IMR-90 (cell line): Measurements from ENCODE around the gene ABL2. TPM values are rescaled to one million over a fixed set of nuclear protein-coding genes. Genes with fewer than 3 reads are reported as not detected.

Source experiments
- ATAC-seq: fragments of 200-7000 bp; cut with Tn5 transposase; 2 replicates; pipeline ENCODE4 v1.9.1; 2020; ENCODE audit warnings: low read depth, mild to moderate bottlenecking, moderate library complexity
- BruUV-seq: library from RNA; stranded (reverse); fragments of 400-500 nt; replicated peaks from 2 replicates; lab custom pipeline; 2021; lab: Mats Ljungman, UMichigan
- CTCF ChIA-PET: fragments of 300-600 bp; formaldehyde crosslinking; extraction: SDS; loops from one replicate; lab custom pipeline; 2021; ENCODE audit warnings: antibody characterized with exemption; lab: Yijun Ruan, JAX
- POLR2A ChIA-PET: fragments of 300-600 bp; sonication (Branson Sonifier 250); formaldehyde crosslinking; loops from one replicate; lab custom pipeline; 2022; ENCODE audit warnings: antibody characterized with exemption; ENCODE audit not compliant: unreplicated experiment; lab: Charles Lee
- DNase-seq: peaks from one replicate; pipeline ENCODE4 v3.0.0; 2013
- H2AFZ ChIP-seq: replicated peaks from 2 replicates; pipeline ENCODE3; 2013; ENCODE audit warnings: low read length, mild to moderate bottlenecking; ENCODE audit not compliant: poor library complexity
- H2AK5ac ChIP-seq: 2 replicates; pipeline ENCODE4 v1.6.1; 2013; ENCODE audit warnings: low read depth, low read length, inconsistent platforms
- H2AK9ac ChIP-seq: replicated peaks from 2 replicates; pipeline ENCODE3; 2013; ENCODE audit warnings: mild to moderate bottlenecking, low read depth, low read length, moderate library complexity; ENCODE audit not compliant: poor library complexity
- H2BK120ac ChIP-seq: 2 replicates; pipeline ENCODE4 v1.6.1; 2013; ENCODE audit warnings: low read depth, low read length, inconsistent platforms
- H2BK15ac ChIP-seq: 3 replicates; pipeline ENCODE4 v1.6.1; 2013; ENCODE audit warnings: low read depth, low read length, inconsistent platforms
- H2BK20ac ChIP-seq: 2 replicates; pipeline ENCODE4 v1.6.1; 2013; ENCODE audit warnings: low read depth, mild to moderate bottlenecking, inconsistent platforms, low read length, moderate library complexity
- H2BK5ac ChIP-seq: 2 replicates; pipeline ENCODE4 v1.6.1; 2013; ENCODE audit warnings: mild to moderate bottlenecking, low read depth, low read length, inconsistent platforms; ENCODE audit not compliant: poor library complexity, severe bottlenecking
- H3K14ac ChIP-seq: replicated peaks from 2 replicates; pipeline ENCODE4 v1.6.1; 2013; ENCODE audit warnings: low read depth, low read length, inconsistent platforms
- H3K18ac ChIP-seq: 2 replicates; pipeline ENCODE4 v1.6.1; 2013; ENCODE audit warnings: low read depth, low read length, control low read depth
- H3K23ac ChIP-seq: 2 replicates; pipeline ENCODE4 v1.6.1; 2013; ENCODE audit warnings: low read depth, low read length, inconsistent platforms
- H3K27ac ChIP-seq: 2 replicates; pipeline ENCODE4 v1.5.1; 2013; ENCODE audit warnings: mild to moderate bottlenecking, control low read depth, low read length; ENCODE audit not compliant: insufficient read depth
- H3K27me3 ChIP-seq: 2 replicates; pipeline ENCODE4 v1.6.1; 2013; ENCODE audit warnings: low read length; ENCODE audit not compliant: control insufficient read depth, insufficient read depth
- H3K36me3 ChIP-seq: 2 replicates; pipeline ENCODE4 v1.6.1; 2013; ENCODE audit warnings: low read length, mixed read lengths; ENCODE audit not compliant: control insufficient read depth, insufficient read depth
- H3K4ac ChIP-seq: 2 replicates; pipeline ENCODE4 v1.6.1; 2013; ENCODE audit warnings: low read depth, low read length, inconsistent platforms
- H3K4me1 ChIP-seq: 2 replicates; pipeline ENCODE4 v1.6.1; 2013; ENCODE audit warnings: low read length, mixed read lengths; ENCODE audit not compliant: control insufficient read depth, insufficient read depth
- H3K4me2 ChIP-seq: 2 replicates; pipeline ENCODE4 v1.6.1; 2013; ENCODE audit warnings: low read depth, mild to moderate bottlenecking, control low read depth, low read length, moderate library complexity
- H3K4me3 ChIP-seq: 2 replicates; pipeline ENCODE4 v1.5.1; 2013; ENCODE audit warnings: low read depth, mild to moderate bottlenecking, control low read depth, low read length, moderate library complexity; ENCODE audit not compliant: insufficient read depth
- H3K56ac ChIP-seq: 2 replicates; pipeline ENCODE4 v1.6.1; 2013; ENCODE audit warnings: low read length, inconsistent platforms; ENCODE audit not compliant: insufficient read depth; ENCODE audit errors: extremely low read depth
- H3K79me1 ChIP-seq, 2 experiments: 2 replicates each; pipeline ENCODE4 v1.6.1; 2013; ENCODE audit warnings: low read length in 2 of 2, inconsistent platforms in 1 of 2, low read depth in 1 of 2
- H3K9ac ChIP-seq: 2 replicates; pipeline ENCODE4 v1.6.1; 2013; ENCODE audit warnings: low read depth, low read length, control low read depth
- H3K9me1 ChIP-seq: 2 replicates; pipeline ENCODE4 v1.6.1; 2013; ENCODE audit warnings: low read length, inconsistent platforms; ENCODE audit not compliant: insufficient read depth
- H3K9me3 ChIP-seq: 2 replicates; pipeline ENCODE4 v1.6.1; 2013; ENCODE audit warnings: low read length; ENCODE audit not compliant: control insufficient read depth, insufficient read depth
- H4K20me1 ChIP-seq: 2 replicates; pipeline ENCODE4 v1.6.1; 2013; ENCODE audit warnings: low read length, inconsistent platforms; ENCODE audit not compliant: insufficient read depth
- H4K5ac ChIP-seq: 2 replicates; pipeline ENCODE4 v1.6.1; 2013; ENCODE audit warnings: mild to moderate bottlenecking, low read depth, low read length, control low read depth
- H4K8ac ChIP-seq, 2 experiments: 2 replicates each; pipeline ENCODE4 v1.6.1; 2013; ENCODE audit warnings: low read depth in 2 of 2, low read length in 2 of 2, control low read depth in 1 of 2, inconsistent platforms in 1 of 2
- H4K91ac ChIP-seq: 2 replicates; pipeline ENCODE4 v1.6.1; 2013; ENCODE audit warnings: low read depth, low read length, inconsistent platforms; ENCODE audit not compliant: insufficient read depth
- BHLHE40 ChIP-seq: fragments of 150-350 bp; IDR thresholded peaks from 2 replicates; pipeline ENCODE4 v1.6.1; 2016; ENCODE audit warnings: mild to moderate bottlenecking, low read depth, low read length
- CEBPB ChIP-seq: IDR thresholded peaks from 2 replicates; pipeline ENCODE4 v1.6.1; 2012; ENCODE audit warnings: low read depth, low read length, improper control_type of control experiment
- CHD1 ChIP-seq: IDR thresholded peaks from 2 replicates; pipeline ENCODE4 v1.6.1; 2012; ENCODE audit warnings: low read depth, low read length, improper control_type of control experiment
- ELK1 ChIP-seq: fragments of 150-350 bp; IDR thresholded peaks from 2 replicates; pipeline ENCODE4 v1.6.1; 2016; ENCODE audit warnings: low read depth, mild to moderate bottlenecking, low read length, moderate library complexity, borderline replicate concordance
- MXI1 ChIP-seq: IDR thresholded peaks from 2 replicates; pipeline ENCODE4 v1.6.1; 2012; ENCODE audit warnings: low read depth, mild to moderate bottlenecking, low read length, moderate library complexity, borderline replicate concordance
- NFE2L2 ChIP-seq: fragments of 150-350 bp; IDR thresholded peaks from 2 replicates; pipeline ENCODE4 v1.6.1; 2016; ENCODE audit warnings: low read depth, mild to moderate bottlenecking, low read length
- RCOR1 ChIP-seq: IDR thresholded peaks from 2 replicates; pipeline ENCODE4 v1.6.1; 2012; ENCODE audit warnings: mild to moderate bottlenecking, low read length, improper control_type of control experiment; ENCODE audit not compliant: insufficient replicate concordance
- RFX5 ChIP-seq: IDR thresholded peaks from 2 replicates; pipeline ENCODE4 v1.8.0; 2012; ENCODE audit warnings: low read depth, mild to moderate bottlenecking, low read length, moderate library complexity
- WGBS, 2 experiments: methylation state at CpG; one replicate each; pipeline versions ENCODE4 v1.1.5 to v1.1.7; 2013; ENCODE audit warnings: missing lambda C conversion rate in 2 of 2; ENCODE audit not compliant: insufficient read length in 1 of 2; ENCODE audit errors: extremely low coverage in 2 of 2; 5-methylcytosine and 5-hydroxymethylcytosine counted together
- dilution Hi-C: fragments of 300-500 bp; cut with HindIII; formaldehyde crosslinking; loops from one replicate; pipeline ENCODE4 v1.14.3; 2018; ENCODE audit warnings: low sequenced_read_pairs; ENCODE audit not compliant: unreplicated experiment
- in situ Hi-C: fragments of 300-500 bp; cut with MboI; formaldehyde crosslinking; loops from 3 replicates; pipeline ENCODE4 v1.14.3; 2019; ENCODE audit warnings: low sequenced_read_pairs, inconsistent platforms, mixed read lengths
- intact Hi-C: fragments of 100-400 bp; cut with micrococcal nuclease; formaldehyde crosslinking; loops from 2 replicates; pipeline ENCODE4 v1.10.0; 2022
- polyA plus RNA-seq, 3 experiments: library from polyadenylated mRNA; depleted of rRNA; stranded (reverse); fragments of >200 nt; gene quantifications; 2 replicates each; pipeline ENCODE4 v1.2.3, GENCODE V29; 2012; ENCODE audit warnings: low replicate concordance in 1 of 3
- total RNA-seq: library from RNA; depleted of rRNA; stranded (reverse); fragments of >200 nt; gene quantifications from 2 replicates; pipeline ENCODE4 v1.2.3, GENCODE V29; 2012

Gene ABL2
- total and polyA plus RNA-seq, 2 of the 4 experiments (the other 2 are of a cell fraction), result 9.7 to 110 TPM

- H3K14ac ChIP-seq, result no peak overlapping the region
- no peak for ATAC-seq
- peaks cover 0 to 68% of the 10 kb centered on the region in 2 experiments; a peak in 2 of 4 replicates for H3K79me1 ChIP-seq
- TF ChIP-seq BHLHE40 (no peak), NFE2L2 (no peak), MXI1 (no peak), ELK1 (no peak), CEBPB (no peak), CHD1 (no peak), RFX5 (no peak), RCOR1 (no peak)
- no peak overlapping the region for H2BK120ac ChIP-seq
- 100% methylated on average over 1 of the region's 16 CpGs; no CpG with 5 or more reads in 1 of the 2 experiments for WGBS, 2 experiments
- no peak overlapping the region for H3K23ac ChIP-seq
- H3K27ac ChIP-seq, result no peak overlapping the region
- CTCF ChIA-PET, result interaction anchor here (1.2 kb wide), 1 partner anchor 30 kb away, joined by 3 read pairs; no protein-coding TSS in a partner anchor
- no peak for DNase-seq
- H3K4me3 ChIP-seq, result no peak overlapping the region
- dilution Hi-C loops, result no loop called here
- H4K5ac ChIP-seq, result no peak overlapping the region
- H3K9ac ChIP-seq, result no peak overlapping the region
- H3K4me1 ChIP-seq, result peaks cover 9% of the 10 kb centered on the region
- peaks cover 39% of the 10 kb centered on the region for H3K36me3 ChIP-seq
- H2AK9ac ChIP-seq, result peak overlapping the region; percentile 58
- H2BK20ac ChIP-seq, result no peak overlapping the region
- no TSS peak for BruUV-seq
- H3K9me1 ChIP-seq, result peaks cover 23% of the 10 kb centered on the region
- no peak overlapping the region for H2AFZ ChIP-seq
- H4K20me1 ChIP-seq, result peaks cover 3% of the 10 kb centered on the region; the same call in 1 of the 2 replicates
- intact Hi-C loops, result no loop called here
- no peaks in the 10 kb centered on the region for H3K27me3 ChIP-seq
- in situ Hi-C loops, result no loop called here
- H4K91ac ChIP-seq, result no peak overlapping the region
- H3K9me3 ChIP-seq, result no peaks in the 10 kb centered on the region
- H4K8ac ChIP-seq, result no peak overlapping the region
- no peak overlapping the region for H3K18ac ChIP-seq
- POLR2A ChIA-PET, result no interaction called here
- H3K4me2 ChIP-seq, result no peak overlapping the region
- no peak overlapping the region for H2BK5ac ChIP-seq
- no peak overlapping the region for H2BK15ac ChIP-seq
- H2AK5ac ChIP-seq, result no peak overlapping the region
- H3K56ac ChIP-seq, result no peak overlapping the region
- no peak overlapping the region for H3K4ac ChIP-seq
Measured at GRCh38 chr1:179089827-179090482, 139.5 kb downstream of the ABL2 start.
